Hepatocyte (in vitro differentiated cells): ENCODE measurements around the gene SLC35A5. TPM values are rescaled to one million over a fixed set of nuclear protein-coding genes. Genes with fewer than 3 reads are reported as not detected.

Experiments
- DNase-seq: peaks from one replicate; pipeline ENCODE4 v3.0.0-alpha.2; 2016; ENCODE audit warnings: low spot score
- H2AFZ ChIP-seq: fragments of 200-600 bp; sonication (generic); 2 replicates; pipeline ENCODE4 v1.6.0; 2016; ENCODE audit warnings: antibody characterized with exemption, mild to moderate bottlenecking
- H3K27ac ChIP-seq: fragments of 200-600 bp; sonication (generic); 2 replicates; pipeline ENCODE4 v1.5.1; 2016; ENCODE audit warnings: mild to moderate bottlenecking
- H3K27me3 ChIP-seq: fragments of 200-600 bp; sonication (generic); 2 replicates; pipeline ENCODE4 v1.6.1; 2016
- H3K36me3 ChIP-seq: fragments of 200-600 bp; sonication (generic); replicated peaks from 2 replicates; pipeline ENCODE4 v1.5.1; 2016; ENCODE audit warnings: low read depth; ENCODE audit not compliant: insufficient read depth
- H3K4me1 ChIP-seq: fragments of 200-600 bp; sonication (generic); 2 replicates; pipeline ENCODE4 v1.5.1; 2016; ENCODE audit warnings: mild to moderate bottlenecking, moderate library complexity; ENCODE audit not compliant: insufficient read depth
- H3K4me2 ChIP-seq: fragments of 200-600 bp; sonication (generic); 2 replicates; pipeline ENCODE4 v1.6.0; 2016
- H3K4me3 ChIP-seq: fragments of 200-600 bp; sonication (generic); 2 replicates; pipeline ENCODE4 v1.5.1; 2016; ENCODE audit warnings: mild to moderate bottlenecking
- H3K79me2 ChIP-seq: fragments of 200-600 bp; sonication (generic); 2 replicates; pipeline ENCODE4 v1.6.0; 2017; ENCODE audit warnings: mild to moderate bottlenecking
- H3K9me2 ChIP-seq: fragments of 200-600 bp; sonication (generic); replicated peaks from 2 replicates; pipeline ENCODE4 v1.6.0; 2017; ENCODE audit warnings: mild to moderate bottlenecking; ENCODE audit not compliant: insufficient read depth
- H3K9me3 ChIP-seq: fragments of 200-600 bp; sonication (generic); 2 replicates; pipeline ENCODE4 v1.5.1; 2016; ENCODE audit warnings: low read depth, mild to moderate bottlenecking
- H4K20me1 ChIP-seq: fragments of 200-600 bp; sonication (generic); 2 replicates; pipeline ENCODE4 v1.6.0; 2016; ENCODE audit warnings: mild to moderate bottlenecking; ENCODE audit not compliant: insufficient read depth, poor library complexity, severe bottlenecking
- CTCF ChIP-seq: fragments of 200-600 bp; sonication (generic); IDR thresholded peaks from 2 replicates; pipeline ENCODE4 v1.5.1; 2016; ENCODE audit warnings: antibody characterized with exemption, mild to moderate bottlenecking; ENCODE audit not compliant: poor library complexity
- EZH2 ChIP-seq: fragments of 200-600 bp; sonication (generic); IDR thresholded peaks from 2 replicates; pipeline ENCODE4 v1.6.1; 2016; ENCODE audit warnings: antibody characterized with exemption, mild to moderate bottlenecking, borderline replicate concordance
- EZH2phosphoT487 ChIP-seq: fragments of 200-600 bp; sonication (generic); IDR thresholded peaks from one replicate; pipeline ENCODE4 v1.6.1; 2018; ENCODE audit warnings: antibody characterized with exemption, mild to moderate bottlenecking, low read depth, moderate library complexity; ENCODE audit not compliant: unreplicated experiment, severe bottlenecking
- WGBS: methylation state at CpG from one replicate; pipeline ENCODE4 v1.1.6; 2016; ENCODE audit warnings: low lambda C conversion rate; ENCODE audit errors: missing lambda C conversion rate; 5-methylcytosine and 5-hydroxymethylcytosine counted together
- polyA plus RNA-seq: library from polyadenylated mRNA; unstranded; fragments of >200 nt; fragmentation: Nextera tagmentation; extraction: Ambion mirVana; gene quantifications from 2 replicates; pipeline ENCODE4 v1.2.1, GENCODE V29; 2016
- total RNA-seq: library from RNA; depleted of rRNA; stranded (reverse); fragments of >200 nt; gene quantifications from 2 replicates; pipeline ENCODE4 v1.2.3, GENCODE V29; 2014

Gene SLC35A5
- total and polyA plus RNA-seq, 2 experiments from 2014 or later: 30.5 to 56.8 TPM

- H3K27me3 ChIP-seq: no peaks in the 10 kb centered on the region
- H3K4me2 ChIP-seq: no peak overlapping the region
- H3K79me2 ChIP-seq: no peaks in the 10 kb centered on the region
- H3K36me3 ChIP-seq: no peaks in the 10 kb centered on the region
- no peaks in the 10 kb centered on the region for H3K9me2 ChIP-seq
- H2AFZ ChIP-seq: no peak overlapping the region
- no peaks in the 10 kb centered on the region for H3K9me3 ChIP-seq
- no peak overlapping the region for H3K27ac ChIP-seq
- TF ChIP-seq CTCF (no peak), EZH2phosphoT487 (no peak), EZH2 (no peak)
- no peaks in the 10 kb centered on the region for H3K4me1 ChIP-seq
- H3K4me3 ChIP-seq: no peak overlapping the region
- H4K20me1 ChIP-seq: no peaks in the 10 kb centered on the region
- DNase-seq: no peak
These were observed 31.4 kb downstream of the SLC35A5 start for GRCh38 chr3:112593258-112593657.

GRCh38 chr3:112594856-112595255 is 33.0 kb downstream of the SLC35A5 start:
- Histone ChIP-seq H3K4me2 (no peak overlapping the region), H3K27me3 (no peaks in the 10 kb centered on the region), H3K36me3 (no peaks in the 10 kb centered on the region), H3K27ac (no peak overlapping the region), H4K20me1 (no peaks in the 10 kb centered on the region), H3K4me1 (no peaks in the 10 kb centered on the region), H2AFZ (no peak overlapping the region), H3K9me3 (no peaks in the 10 kb centered on the region), H3K79me2 (no peaks in the 10 kb centered on the region), H3K9me2 (no peaks in the 10 kb centered on the region), H3K4me3 (no peak overlapping the region)
- 84% methylated on average over 2 of the region's 2 CpGs for WGBS
- TF ChIP-seq EZH2 (no peak), CTCF (no peak), EZH2phosphoT487 (no peak)
- DNase-seq: no peak

- Histone ChIP-seq H3K79me2 (no peaks in the 10 kb centered on the region), H3K4me3 (no peak overlapping the region), H4K20me1 (no peaks in the 10 kb centered on the region), H3K27me3 (no peaks in the 10 kb centered on the region), H3K9me2 (no peaks in the 10 kb centered on the region), H3K4me1 (no peaks in the 10 kb centered on the region), H2AFZ (no peak overlapping the region), H3K36me3 (no peaks in the 10 kb centered on the region), H3K9me3 (no peaks in the 10 kb centered on the region), H3K27ac (no peak overlapping the region), H3K4me2 (no peak overlapping the region)
- DNase-seq: no peak
- WGBS: 97% methylated on average over 2 of the region's 2 CpGs
- no peak for TF ChIP-seq EZH2phosphoT487
- TF ChIP-seq EZH2: no peak
- TF ChIP-seq CTCF: no peak
These were observed 36.1 kb downstream of the SLC35A5 start for GRCh38 chr3:112597945-112598344.

- no peak for TF ChIP-seq EZH2
- no peak for TF ChIP-seq EZH2phosphoT487
- no peak for TF ChIP-seq CTCF
- H2AFZ ChIP-seq: no peak overlapping the region
- H3K9me3 ChIP-seq: no peaks in the 10 kb centered on the region
- no peaks in the 10 kb centered on the region for H3K9me2 ChIP-seq
- H3K36me3 ChIP-seq: no peaks in the 10 kb centered on the region
- H3K4me1 ChIP-seq: no peaks in the 10 kb centered on the region
- no peak overlapping the region for H3K4me2 ChIP-seq
- no peaks in the 10 kb centered on the region for H4K20me1 ChIP-seq
- no peaks in the 10 kb centered on the region for H3K79me2 ChIP-seq
- no peak overlapping the region for H3K27ac ChIP-seq
- DNase-seq: no peak
- no peaks in the 10 kb centered on the region for H3K27me3 ChIP-seq
- no peak overlapping the region for H3K4me3 ChIP-seq
These were observed 36.9 kb downstream of the SLC35A5 start for GRCh38 chr3:112598731-112599130.
